Right renal cortex interstitium (tissue), 3 donors: ENCODE measurements around the gene SGSM2. TPM values are rescaled to one million over a fixed set of nuclear protein-coding genes. Genes with fewer than 3 reads are reported as not detected.

Experiments used
- DNase-seq, 3 donors: peaks; one replicate each; pipeline ENCODE4 v3.0.0-alpha.2; 2013; ENCODE audit warnings: low read depth in 3 of 3, low spot score in 2 of 3
- polyA plus RNA-seq, 3 donors: library from polyadenylated mRNA; unstranded; fragments of 120-200 nt; gene quantifications; one replicate each; pipeline ENCODE4 v1.2.1, GENCODE V29; 2013; ENCODE audit not compliant: insufficient read length in 3 of 3

SGSM2 gene
- polyA plus RNA-seq, 3 donors, result 56.2 to 61.4 (median 56.6) TPM

- no peak for DNase-seq
Measured at GRCh38 chr17:2365132-2365531, 27.8 kb downstream of the SGSM2 start.

- no peak for DNase-seq
Measured at GRCh38 chr17:2366747-2367494, 29.6 kb downstream of the SGSM2 start.

- no peak for DNase-seq
Measured at GRCh38 chr17:2368359-2368758, 31.1 kb downstream of the SGSM2 start.

GRCh38 chr17:2369039-2369438 lies 31.7 kb downstream of the SGSM2 start:
- no peak for DNase-seq

- no peak for DNase-seq
Measured at GRCh38 chr17:2369551-2370210, 32.4 kb downstream of the SGSM2 start.

GRCh38 chr17:2370211-2370589 lies 32.9 kb downstream of the SGSM2 start:
- no peak for DNase-seq

GRCh38 chr17:2371183-2372130 lies 34.2 kb downstream of the SGSM2 start:
- no peak for DNase-seq

- no peak for DNase-seq
Measured at GRCh38 chr17:2372180-2372579, 34.9 kb downstream of the SGSM2 start.

GRCh38 chr17:2372681-2373080 lies 35.4 kb downstream of the SGSM2 start:
- no peak for DNase-seq

- DNase-seq, result no peak
Measured at GRCh38 chr17:2373179-2373578, 35.9 kb downstream of the SGSM2 start.

- DNase-seq, result no peak
Measured at GRCh38 chr17:2374549-2375285, 37.4 kb downstream of the SGSM2 start.

GRCh38 chr17:2375406-2375805 lies 38.1 kb downstream of the SGSM2 start:
- no peak for DNase-seq

- no peak for DNase-seq
Measured at GRCh38 chr17:2376107-2376506, 38.8 kb downstream of the SGSM2 start.

GRCh38 chr17:2377659-2378058 lies 40.4 kb downstream of the SGSM2 start:
- no peak for DNase-seq

GRCh38 chr17:2378905-2379304 lies 41.6 kb downstream of the SGSM2 start:
- no peak for DNase-seq

- DNase-seq, result no peak
Measured at GRCh38 chr17:2379489-2380225, 42.4 kb downstream of the SGSM2 start.

GRCh38 chr17:2380226-2380922 lies 43.1 kb downstream of the SGSM2 start:
- DNase-seq, result no peak

- no peak for DNase-seq
Measured at GRCh38 chr17:2380950-2381649, 43.8 kb downstream of the SGSM2 start.
